AG09309 (cell line): ENCODE results near the gene HAUS7.

Experiments
- DNase-seq: peaks from one replicate; pipeline ENCODE4 v3.0.0-alpha.2; 2010; ENCODE audit warnings: low read depth
- H3K4me3 ChIP-seq: 2 replicates; pipeline ENCODE4 v1.5.1; 2011; ENCODE audit warnings: mild to moderate bottlenecking, low read depth, low read length, moderate library complexity; ENCODE audit not compliant: control insufficient read depth
- CTCF ChIP-seq: IDR thresholded peaks from 2 replicates; pipeline ENCODE4 v1.5.1; 2011; ENCODE audit warnings: mild to moderate bottlenecking, low read depth, low read length, inconsistent platforms; ENCODE audit not compliant: insufficient read depth, control insufficient read depth; ENCODE audit errors: missing control alignments

HAUS7 gene

GRCh38 chrX:153459986-153460385 is 10.4 kb downstream of the HAUS7 start:
- no peak overlapping the region for H3K4me3 ChIP-seq
- TF ChIP-seq CTCF: peak; percentile 13
- DNase-seq: no peak

GRCh38 chrX:153458476-153458875 is 11.9 kb downstream of the HAUS7 start:
- no peak overlapping the region for H3K4me3 ChIP-seq
- TF ChIP-seq CTCF: no peak
- DNase-seq: no peak

GRCh38 chrX:153457827-153458466 is 12.4 kb downstream of the HAUS7 start:
- no peak for DNase-seq
- no peak overlapping the region for H3K4me3 ChIP-seq
- no peak for TF ChIP-seq CTCF

- TF ChIP-seq CTCF: no peak
- no peak overlapping the region for H3K4me3 ChIP-seq
- no peak for DNase-seq
Observed at GRCh38 chrX:153457136-153457825, 13.1 kb downstream of the HAUS7 start.

GRCh38 chrX:153456704-153457103 is 13.7 kb downstream of the HAUS7 start:
- DNase-seq: no peak
- H3K4me3 ChIP-seq: no peak overlapping the region
- no peak for TF ChIP-seq CTCF

- no peak for DNase-seq
- no peak overlapping the region for H3K4me3 ChIP-seq
- no peak for TF ChIP-seq CTCF
Observed at GRCh38 chrX:153456161-153456560, 14.2 kb downstream of the HAUS7 start.
